Thoracic aorta endothelial cell (primary cell): ENCODE results near the gene FDX1. TPM values are rescaled to one million over a fixed set of nuclear protein-coding genes. Genes with fewer than 3 reads are reported as not detected.

ENCODE experiments used
- total RNA-seq: library from RNA; depleted of rRNA; stranded (reverse); fragments of >200 nt; gene quantifications from 2 replicates; pipeline ENCODE4 v1.2.3, GENCODE V29; 2012

The FDX1 gene
- 11.6 and 12.8 TPM in 2 replicates for total RNA-seq

GRCh38 chr11:110429731-110430266, at the start of gene FDX1:
Gene FDX1 (plus strand): TSS chr11:110429948. CDS start chr11:110430121, 173 bp downstream.

Other genes with a start within 250 kb of the FDX1 start
- gene RDX, start 133.3 kb upstream of the FDX1 start, total RNA-seq = 245 and 247 TPM in 2 replicates